GM21825 (cell line): ENCODE results near the gene DYNLL2.
A peak's percentile ranks its signal among the peaks of the same experiment; 100 is the strongest.
"Not testable (repeated sequence)": the region's sequence is repeated elsewhere in the genome, so short reads cannot be mapped to it uniquely, and the experiment has no call there.

Source experiments
- ATAC-seq: cut with Tn5 transposase; IDR thresholded peaks from one replicate; pipeline ENCODE4 v1.9.1; 2021; ENCODE audit warnings: mild to moderate bottlenecking, moderate library complexity; ENCODE audit not compliant: unreplicated experiment

Gene DYNLL2

GRCh38 chr17:58097384-58098088 lies 14.3 kb downstream of the DYNLL2 start:
- ATAC-seq: no peak

GRCh38 chr17:58100506-58100905 lies 17.3 kb downstream of the DYNLL2 start:
- ATAC-seq: no peak

- ATAC-seq: not testable (repeated sequence)
Observed at GRCh38 chr17:58101898-58102297, 18.7 kb downstream of the DYNLL2 start.

DNA sequence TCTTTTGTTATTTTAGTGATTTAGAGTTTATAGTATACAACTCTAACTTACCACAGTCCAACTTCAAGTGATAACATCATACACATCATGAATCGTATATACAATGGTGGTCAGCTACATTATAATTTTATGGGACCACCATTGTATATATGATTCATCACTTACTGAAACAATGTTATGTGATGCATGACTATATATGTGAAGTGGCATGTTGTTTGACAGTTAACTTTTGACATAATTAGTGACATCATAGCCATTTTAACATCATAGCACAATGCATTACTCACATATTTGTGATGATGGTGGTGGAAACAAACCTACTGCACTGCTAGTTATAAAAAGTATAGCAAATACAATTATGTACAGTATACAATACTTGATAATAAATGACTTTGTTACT lies 21.9 kb downstream of the DYNLL2 start:
- no peak for ATAC-seq

- no peak for ATAC-seq
Observed at GRCh38 chr17:58107306-58107705, 24.1 kb downstream of the DYNLL2 start.

- no peak for ATAC-seq
Observed at GRCh38 chr17:58109197-58109596, 26.0 kb downstream of the DYNLL2 start.

GRCh38 chr17:58110012-58110411 lies 26.8 kb downstream of the DYNLL2 start:
- no peak for ATAC-seq

DNA sequence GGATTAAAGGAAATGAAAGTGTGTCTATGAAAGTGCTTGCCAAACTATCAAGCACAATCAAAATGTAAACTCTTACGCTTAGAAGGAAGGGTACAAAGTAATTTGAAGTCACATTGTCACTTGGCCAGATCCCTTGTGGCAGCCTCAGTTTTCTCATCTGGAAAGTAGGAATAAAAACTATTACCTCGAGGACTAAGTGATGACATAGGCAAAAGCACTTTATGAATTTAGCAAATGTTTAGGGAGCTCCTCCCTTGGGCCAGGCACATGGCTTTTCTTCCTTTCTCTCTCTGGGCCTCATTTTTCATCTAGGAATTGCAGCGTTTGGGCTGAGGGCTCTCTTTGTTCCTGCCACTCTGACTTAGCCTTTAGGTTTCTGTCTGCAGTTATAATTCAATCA lies 28.5 kb downstream of the DYNLL2 start:
- no peak for ATAC-seq

DNA sequence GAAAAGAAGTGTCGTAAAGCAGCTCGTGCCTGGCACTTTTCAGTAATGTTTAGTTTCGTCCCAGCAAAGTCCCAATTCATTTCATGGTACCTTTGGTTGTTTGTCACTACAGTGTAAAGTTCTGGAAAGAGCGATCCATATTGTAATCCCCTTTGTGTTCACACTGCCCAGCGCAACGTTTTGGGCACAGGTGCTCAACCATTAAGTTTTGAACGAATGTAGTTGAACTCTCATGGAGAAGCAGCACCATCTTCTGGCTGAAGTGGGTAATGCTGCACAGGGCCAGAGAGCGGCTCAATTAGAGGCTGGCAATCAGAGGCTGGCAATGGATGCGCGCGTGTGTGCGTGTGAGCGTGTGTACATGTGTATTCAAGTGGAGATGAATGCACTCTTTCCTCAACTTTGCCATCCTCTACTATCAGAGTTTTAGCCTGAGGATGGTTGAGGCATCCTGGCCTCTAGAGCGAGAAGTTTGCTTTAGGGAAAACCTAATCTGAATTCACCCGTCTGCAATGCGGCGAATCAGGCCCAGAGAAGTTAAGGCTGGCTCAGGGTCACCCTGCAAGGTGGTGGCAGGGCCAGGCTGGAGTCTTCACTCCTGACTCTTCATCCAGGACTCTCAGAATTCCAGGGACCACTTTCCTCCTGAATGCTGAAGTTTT lies 29.9 kb downstream of the DYNLL2 start:
- peak; percentile 55 for ATAC-seq

- ATAC-seq: no peak
Observed at GRCh38 chr17:58113947-58114346, 30.7 kb downstream of the DYNLL2 start.

GRCh38 chr17:58117382-58117781 lies 34.2 kb downstream of the DYNLL2 start:
- ATAC-seq: no peak

DNA sequence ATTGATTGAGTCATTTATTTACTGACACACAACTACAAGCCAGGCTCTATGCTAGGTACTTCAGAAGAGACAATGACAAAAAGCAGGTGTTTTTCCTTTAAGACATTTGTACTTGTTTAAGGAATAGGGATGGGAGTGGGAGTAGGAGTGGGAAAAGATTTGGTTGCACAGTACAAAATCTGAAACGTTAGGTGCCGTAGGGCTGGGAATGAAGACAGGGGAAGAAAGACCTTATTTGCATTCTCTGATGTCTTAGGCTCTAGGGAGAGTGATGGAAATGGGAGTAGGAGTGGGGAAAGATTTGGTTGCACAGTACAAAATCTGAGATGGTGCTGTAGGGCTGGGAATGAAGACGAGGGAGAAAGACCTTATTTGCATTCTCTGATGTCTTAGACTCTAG lies 36.3 kb downstream of the DYNLL2 start:
- ATAC-seq: no peak

DNA sequence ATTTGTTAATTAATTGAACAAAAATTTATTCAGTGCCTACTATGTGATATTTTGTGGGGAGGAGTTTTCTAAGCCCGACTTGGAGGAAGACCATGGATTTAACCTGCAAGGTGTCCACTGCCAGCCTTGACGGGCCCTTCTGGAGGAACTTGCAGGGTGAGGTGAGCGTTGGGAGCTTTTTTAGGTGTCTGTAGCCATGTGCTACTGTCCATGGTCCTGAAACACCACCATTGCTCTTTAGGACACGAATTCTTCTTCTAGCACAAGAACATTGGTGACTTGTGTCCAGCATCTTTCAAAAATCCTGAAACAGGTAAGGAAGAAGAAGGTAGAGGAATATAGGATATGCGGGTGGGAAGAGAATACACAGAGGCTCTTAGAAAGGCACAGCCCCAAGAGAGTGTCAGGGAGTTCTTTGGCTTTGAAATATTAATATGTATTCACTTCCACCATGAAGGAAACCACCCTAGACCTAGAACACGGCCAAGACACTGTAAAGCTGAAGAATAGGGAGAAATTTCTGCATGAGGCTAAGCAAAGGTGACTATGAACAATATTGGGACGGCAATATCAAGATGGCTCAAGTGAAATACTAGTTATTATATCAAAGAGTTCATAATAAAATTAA lies 37.1 kb downstream of the DYNLL2 start:
- ATAC-seq: no peak

DNA sequence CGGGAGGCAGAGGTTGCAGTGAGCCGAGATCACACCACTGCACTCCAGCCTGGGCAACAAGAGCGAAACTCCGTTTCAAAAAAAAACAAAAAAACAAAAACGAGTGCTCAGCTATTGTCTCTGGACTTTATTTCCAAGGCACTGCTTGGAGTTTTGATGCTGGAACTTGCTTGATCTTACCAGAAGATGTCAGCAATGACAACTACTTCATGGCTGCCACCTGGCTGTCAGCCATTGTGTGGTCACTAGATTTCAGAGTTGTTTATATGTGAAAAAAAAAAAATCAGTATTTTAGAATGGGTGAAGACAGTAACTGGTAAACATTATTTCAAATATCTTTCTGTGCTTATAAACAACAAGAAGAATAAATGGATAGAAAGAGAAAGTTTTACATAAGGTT lies 38.7 kb downstream of the DYNLL2 start:
- ATAC-seq: no peak

GRCh38 chr17:58127846-58128245 lies 44.6 kb downstream of the DYNLL2 start:
- ATAC-seq: no peak

GRCh38 chr17:58132697-58133096 lies 49.5 kb downstream of the DYNLL2 start:
- ATAC-seq: not testable (repeated sequence)

- ATAC-seq: no peak
Observed at GRCh38 chr17:58136669-58137279, 53.6 kb downstream of the DYNLL2 start.

GRCh38 chr17:58141505-58141904 lies 58.3 kb downstream of the DYNLL2 start:
- ATAC-seq: no peak

DNA sequence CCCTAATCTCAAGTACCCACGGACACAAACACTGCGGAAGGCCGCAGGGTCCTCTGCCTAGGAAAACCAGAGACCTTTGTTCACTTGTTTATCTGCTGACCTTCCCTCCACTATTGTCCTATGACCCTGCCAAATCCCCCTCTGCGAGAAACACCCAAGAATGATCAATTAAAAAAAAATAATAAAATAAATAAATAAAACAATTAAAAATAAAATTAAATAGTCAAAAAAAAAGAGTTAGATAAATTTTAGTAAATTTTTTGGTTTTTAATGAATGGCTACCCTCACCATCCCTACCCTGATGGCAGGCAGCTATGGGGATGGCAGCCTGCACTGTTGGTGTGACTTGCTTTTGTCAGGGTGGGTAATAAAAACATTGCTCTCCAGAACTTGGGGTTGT lies 60.1 kb downstream of the DYNLL2 start:
- ATAC-seq: not testable (repeated sequence)

- no peak for ATAC-seq
Observed at GRCh38 chr17:58144801-58145200, 61.6 kb downstream of the DYNLL2 start.
